Keratinocyte (primary cell): ENCODE data around the gene ERI2. TPM values are rescaled to one million over a fixed set of nuclear protein-coding genes. Genes with fewer than 3 reads are reported as not detected.

Source experiments
- DNase-seq: peaks from one replicate; pipeline ENCODE4 v3.0.0-alpha.2; 2011; ENCODE audit warnings: low read depth, missing footprints, low spot score
- FAIRE-seq: peaks from 2 replicates; lab custom pipeline; 2011; peaks lifted over from hg19 to GRCh38; lab: Jason Lieb, UNC
- H2AFZ ChIP-seq: 2 replicates; pipeline ENCODE4 v1.6.0; 2012; ENCODE audit warnings: low read length, control low read depth, inconsistent platforms; ENCODE audit not compliant: control insufficient read depth
- H3K27ac ChIP-seq: 2 replicates; pipeline ENCODE4 v1.5.1; 2011; ENCODE audit warnings: low read length; ENCODE audit not compliant: control insufficient read depth, insufficient read depth
- H3K27me3 ChIP-seq: 3 replicates; pipeline ENCODE4 v1.6.0; 2011; ENCODE audit warnings: low read length; ENCODE audit not compliant: control insufficient read depth, insufficient read depth; ENCODE audit errors: extremely low read depth
- H3K36me3 ChIP-seq, 2 experiments: 2 replicates in 1 of 2; 3 replicates in 1 of 2; pipeline ENCODE4 v1.5.1; 2011; ENCODE audit warnings: low read length in 2 of 2, mild to moderate bottlenecking in 1 of 2; ENCODE audit not compliant: control insufficient read depth in 2 of 2, insufficient read depth in 2 of 2; ENCODE audit errors: extremely low read depth in 1 of 2
- H3K4me1 ChIP-seq: 3 replicates; pipeline ENCODE4 v1.5.1; 2011; ENCODE audit warnings: low read length; ENCODE audit not compliant: control insufficient read depth, insufficient read depth; ENCODE audit errors: extremely low read depth
- H3K4me2 ChIP-seq: 3 replicates; pipeline ENCODE4 v1.6.0; 2011; ENCODE audit warnings: low read depth, low read length; ENCODE audit not compliant: control insufficient read depth, insufficient read depth; ENCODE audit errors: extremely low read depth
- H3K4me3 ChIP-seq, 3 experiments: fragments of 200-600 bp in 1 of 3; sonication (generic) in 1 of 3; 2 replicates in 2 of 3; 3 replicates in 1 of 3; pipeline ENCODE4 v1.5.1; 2011 to 2016; ENCODE audit warnings: low read length in 3 of 3, mild to moderate bottlenecking in 3 of 3, control low read depth in 2 of 3, inconsistent platforms in 1 of 3, low read depth in 1 of 3, mixed read lengths in 1 of 3, mixed run types in 1 of 3, moderate library complexity in 1 of 3; ENCODE audit not compliant: control insufficient read depth in 2 of 3, insufficient read depth in 2 of 3; ENCODE audit errors: extremely low read depth in 1 of 3
- H3K79me2 ChIP-seq: 2 replicates; pipeline ENCODE4 v1.6.0; 2012; ENCODE audit warnings: low read length; ENCODE audit not compliant: control insufficient read depth, insufficient read depth
- H3K9ac ChIP-seq: 3 replicates; pipeline ENCODE4 v1.6.0; 2011; ENCODE audit warnings: low read length; ENCODE audit not compliant: control insufficient read depth, insufficient read depth; ENCODE audit errors: extremely low read depth
- H3K9me1 ChIP-seq: 3 replicates; pipeline ENCODE4 v1.6.0; 2011; ENCODE audit warnings: low read length; ENCODE audit not compliant: control insufficient read depth, insufficient read depth; ENCODE audit errors: extremely low read depth
- H3K9me3 ChIP-seq: 2 replicates; pipeline ENCODE4 v1.5.1; 2012; ENCODE audit warnings: low read depth, low read length; ENCODE audit not compliant: control insufficient read depth
- H4K20me1 ChIP-seq: 3 replicates; pipeline ENCODE4 v1.6.0; 2011; ENCODE audit warnings: low read length; ENCODE audit not compliant: control insufficient read depth, insufficient read depth; ENCODE audit errors: extremely low read depth
- CTCF ChIP-seq, 3 experiments: IDR thresholded peaks in 1 of 3; conservative IDR thresholded peaks in 1 of 3; optimal IDR thresholded peaks in 1 of 3; 2 replicates in 2 of 3; 3 replicates in 1 of 3; pipeline versions ENCODE3 to v1.5.1; 2011; ENCODE audit warnings: low read length in 3 of 3, mild to moderate bottlenecking in 3 of 3, moderate library complexity in 2 of 3, control low read depth in 1 of 3, inconsistent platforms in 1 of 3; ENCODE audit not compliant: insufficient read depth in 2 of 3; ENCODE audit errors: extremely low read depth in 1 of 3
- EZH2 ChIP-seq: IDR thresholded peaks from one replicate; pipeline ENCODE4 v1.6.1; 2012; ENCODE audit warnings: inconsistent platforms, mild to moderate bottlenecking, low read length, moderate library complexity
- dilution Hi-C: fragments of 300-500 bp; cut with MboI; formaldehyde crosslinking; loops from one replicate; pipeline ENCODE4 v1.7.0; 2020; ENCODE audit warnings: low sequenced_read_pairs; ENCODE audit not compliant: extremely low pct_ligation_motif_present
- polyA plus RNA-seq, 5 experiments: library from polyadenylated mRNA; depleted of rRNA in 3 of 5; stranded (reverse) in 3 of 5; stranded (forward) in 1 of 5; unstranded in 1 of 5; fragments of >200 nt; gene quantifications; 1 replicate in 1 of 5; 2 replicates in 3 of 5; 3 replicates in 1 of 5; pipeline versions ENCODE4 v1.2.1 to v1.2.3, GENCODE V29; 2011 to 2012; ENCODE audit warnings: missing spikeins in 2 of 5, low read depth in 1 of 5, low replicate concordance in 1 of 5

The ERI2 gene
- polyA plus RNA-seq, 1 donor (not counting 4 experiments of a cell fraction or from before 2014, with no cell fraction given): 19.5 TPM

GRCh38 chr16:20750558-20750957 lies 55.7 kb downstream of the ERI2 start:
- peaks cover 5% of the 10 kb centered on the region for H3K27me3 ChIP-seq
- H4K20me1 ChIP-seq: no peaks in the 10 kb centered on the region
- no peak overlapping the region for H3K27ac ChIP-seq
- FAIRE-seq: no peak
- no peak overlapping the region for H3K4me2 ChIP-seq
- H3K9ac ChIP-seq: no peak overlapping the region
- no peak overlapping the region for H2AFZ ChIP-seq
- H3K4me1 ChIP-seq: no peaks in the 10 kb centered on the region
- H3K9me1 ChIP-seq: no peaks in the 10 kb centered on the region
- H3K36me3 ChIP-seq: no peaks in the 10 kb centered on the region
- H3K79me2 ChIP-seq: no peaks in the 10 kb centered on the region
- TF ChIP-seq EZH2 (no peak), CTCF (optimal IDR thresholded peaks at IDR 0.05 in 1 of 3, IDR thresholded peaks at IDR 0.05 in 1 of 3, conservative IDR thresholded peaks at IDR 0.05 in 1 of 3; ENCODE audit: extremely low read depth in 1 of 3, insufficient read depth in 2 of 3, low read length in 3 of 3) (no peak)
- no peak overlapping the region for H3K4me3 ChIP-seq
- dilution Hi-C loops: no loop called here
- no peaks in the 10 kb centered on the region for H3K9me3 ChIP-seq
- no peak for DNase-seq

- H3K4me2 ChIP-seq: no peak overlapping the region
- no peak for TF ChIP-seq EZH2
- TF ChIP-seq CTCF (optimal IDR thresholded peaks at IDR 0.05 in 1 of 3, IDR thresholded peaks at IDR 0.05 in 1 of 3, conservative IDR thresholded peaks at IDR 0.05 in 1 of 3; ENCODE audit: extremely low read depth in 1 of 3, insufficient read depth in 2 of 3, low read length in 3 of 3): no peak
- no peak for DNase-seq
- H3K27ac ChIP-seq: no peak overlapping the region
- no peak overlapping the region for H2AFZ ChIP-seq
- H3K79me2 ChIP-seq: no peaks in the 10 kb centered on the region
- H3K36me3 ChIP-seq: no peaks in the 10 kb centered on the region
- dilution Hi-C loops: no loop called here
- H3K9ac ChIP-seq: no peak overlapping the region
- no peaks in the 10 kb centered on the region for H3K4me1 ChIP-seq
- H3K9me1 ChIP-seq: no peaks in the 10 kb centered on the region
- H3K4me3 ChIP-seq: no peak overlapping the region
- H4K20me1 ChIP-seq: no peaks in the 10 kb centered on the region
- no peaks in the 10 kb centered on the region for H3K9me3 ChIP-seq
- no peak for FAIRE-seq
- peaks cover under 1% of the 10 kb centered on the region for H3K27me3 ChIP-seq
Observed at GRCh38 chr16:20749474-20749873, 56.8 kb downstream of the ERI2 start.
